NCI-H524 treated with DMSO at 0.1 percent for 48 hours (cell line): Measurements from ENCODE around the gene SMU1.
"Not testable (repeated sequence)": the region's sequence is repeated elsewhere in the genome, so short reads cannot be mapped to it uniquely, and the experiment has no call there.

Experiments used
- DNase-seq: peaks from one replicate; lab custom pipeline; 2025; lab: John Stamatoyannopoulos, UW

The SMU1 gene

DNA sequence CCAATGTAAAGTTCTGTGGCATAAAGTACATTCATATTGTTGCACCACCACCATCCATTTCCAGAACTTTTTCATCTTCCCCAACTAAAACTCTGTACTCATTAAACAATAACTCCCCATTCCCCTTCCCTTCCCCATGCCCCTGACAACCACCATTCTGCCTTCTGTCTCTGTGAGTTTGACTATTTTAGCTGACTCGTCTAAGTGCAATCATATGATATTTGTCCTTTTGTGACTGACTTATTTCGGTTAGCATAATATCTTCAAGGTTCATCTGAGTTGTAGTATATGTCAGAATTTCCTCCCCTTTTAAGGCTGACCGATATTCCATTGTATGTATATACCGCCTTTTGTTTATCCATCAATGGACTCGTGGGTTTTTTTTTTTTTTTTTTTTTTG lies 29.0 kb upstream of the SMU1 start:
- no peak for DNase-seq

- no peak for DNase-seq
Measured at GRCh38 chr9:33104401-33104800, 27.9 kb upstream of the SMU1 start.

- DNase-seq, result no peak
Measured at GRCh38 chr9:33103501-33104281, 27.2 kb upstream of the SMU1 start.

- no peak for DNase-seq
Measured at GRCh38 chr9:33102551-33103210, 26.2 kb upstream of the SMU1 start.

- DNase-seq, result no peak
Measured at GRCh38 chr9:33101104-33101951, 24.9 kb upstream of the SMU1 start.

GRCh38 chr9:33099754-33100153 lies 23.3 kb upstream of the SMU1 start:
- DNase-seq, result no peak

DNA sequence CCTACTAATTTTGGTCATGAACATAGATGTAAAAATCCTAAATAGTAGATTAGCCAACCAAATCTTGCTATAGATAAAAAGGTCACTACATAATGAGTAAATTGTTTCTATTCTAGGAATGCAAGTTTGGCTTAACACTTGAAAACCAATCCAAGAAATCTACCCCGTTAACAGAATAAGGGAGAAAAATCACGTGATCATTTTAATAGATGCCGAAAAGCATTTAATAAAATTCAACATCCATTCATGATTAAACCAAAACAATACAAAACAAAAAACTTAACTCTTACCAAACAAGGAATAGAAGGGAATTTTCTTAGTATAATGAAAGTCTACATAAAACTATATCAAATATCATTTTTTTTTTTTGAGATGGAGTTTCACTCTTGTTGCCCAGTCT lies 20.7 kb upstream of the SMU1 start:
- no peak for DNase-seq

- no peak for DNase-seq
Measured at GRCh38 chr9:33092634-33093033, 16.2 kb upstream of the SMU1 start.

DNA sequence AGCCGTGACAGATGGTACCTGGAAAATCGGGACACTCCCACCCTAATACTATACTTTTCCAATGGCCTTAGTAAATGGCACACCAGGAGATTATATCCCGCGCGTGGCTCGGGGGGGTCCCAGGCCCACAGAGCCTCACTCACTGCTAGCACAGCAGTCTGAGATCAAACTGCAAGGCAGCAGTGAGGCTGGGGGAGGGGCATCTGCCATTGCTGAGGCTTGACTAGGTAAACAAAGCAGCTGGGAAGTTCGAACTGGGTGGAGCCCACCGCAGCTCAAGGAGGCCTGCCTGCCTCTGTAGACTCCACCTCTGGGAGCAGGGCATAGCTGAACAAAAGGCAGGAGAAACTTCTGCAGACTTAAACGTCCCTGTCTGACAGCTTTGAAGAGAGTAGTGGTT lies 9.2 kb upstream of the SMU1 start:
- not testable (repeated sequence) for DNase-seq

DNA sequence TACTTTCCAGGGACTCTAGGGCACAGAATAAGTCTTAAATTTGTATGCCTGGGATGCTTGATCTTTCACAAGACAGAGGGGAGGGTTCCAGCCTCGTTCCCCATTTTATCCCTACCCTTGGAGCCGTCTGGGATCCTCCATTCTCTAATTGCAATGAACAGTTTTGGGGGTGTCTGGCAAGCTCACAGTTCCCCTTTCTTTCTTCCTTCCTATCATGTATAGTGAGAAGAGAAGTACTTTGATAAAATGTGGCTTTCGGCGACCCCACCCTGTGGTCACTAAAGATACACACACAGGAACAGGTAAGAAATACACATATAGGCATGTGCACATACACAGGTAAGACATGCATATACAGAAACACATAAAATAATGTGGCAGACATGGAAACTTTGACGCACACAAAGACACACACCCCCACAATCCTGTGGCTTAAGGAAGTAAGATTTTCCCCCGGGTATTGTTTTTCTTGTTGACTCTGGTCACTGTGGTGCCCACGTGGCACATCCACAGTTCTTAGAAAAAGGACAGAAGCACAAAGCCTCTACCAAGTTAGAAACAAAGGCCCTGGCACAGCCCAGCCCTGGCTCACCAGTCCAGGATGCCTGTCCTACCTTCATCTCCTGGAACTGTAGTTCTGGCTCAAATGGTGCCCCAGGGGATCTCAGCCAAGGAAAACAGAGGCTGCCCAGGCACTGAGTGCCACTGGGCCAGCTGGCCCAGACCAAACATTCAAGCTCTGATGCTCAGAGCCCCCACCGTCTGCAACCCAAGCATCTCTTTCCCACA lies 6.3 kb upstream of the SMU1 start:
- no peak for DNase-seq

- DNase-seq, result no peak
Measured at GRCh38 chr9:33082128-33082527, 5.7 kb upstream of the SMU1 start.

DNA sequence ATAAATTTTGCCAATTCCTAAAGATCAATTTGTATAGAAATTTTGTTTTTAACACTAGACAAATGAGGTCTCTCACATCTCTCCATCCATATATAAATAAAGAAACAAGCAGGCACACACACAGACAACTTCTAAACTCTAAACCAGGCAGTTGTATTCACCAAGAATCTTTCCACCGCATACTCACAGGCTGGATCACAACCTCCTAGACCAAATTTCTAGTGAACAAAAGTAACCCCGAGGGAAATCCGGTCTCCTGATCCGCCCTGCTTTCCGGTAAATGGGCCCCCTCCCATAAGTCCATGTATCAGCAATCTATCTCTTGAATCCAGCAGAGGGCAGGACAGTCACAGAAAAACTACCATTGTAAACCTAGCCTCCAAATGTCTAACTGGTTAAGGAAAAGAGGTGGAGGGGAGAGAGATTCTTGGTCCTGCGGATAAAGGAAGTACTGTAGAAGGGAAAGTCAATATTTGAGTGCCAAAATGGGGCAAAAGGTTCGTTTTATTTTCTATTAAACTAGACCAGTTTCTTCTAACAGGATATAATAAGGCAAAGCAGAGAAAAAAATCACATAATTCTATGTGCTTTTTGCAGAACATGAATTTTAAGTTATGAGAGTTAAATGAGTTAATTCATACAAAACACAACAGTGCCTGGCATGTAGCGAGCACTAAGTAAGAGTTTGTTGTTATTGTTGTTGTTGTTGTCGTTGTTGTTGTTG lies 4.8 kb upstream of the SMU1 start:
- DNase-seq, result peak; percentile 53

GRCh38 chr9:33080534-33080933 lies 4.1 kb upstream of the SMU1 start:
- no peak for DNase-seq

- DNase-seq, result no peak
Measured at GRCh38 chr9:33068991-33069390, 7.5 kb downstream of the SMU1 start.

DNA sequence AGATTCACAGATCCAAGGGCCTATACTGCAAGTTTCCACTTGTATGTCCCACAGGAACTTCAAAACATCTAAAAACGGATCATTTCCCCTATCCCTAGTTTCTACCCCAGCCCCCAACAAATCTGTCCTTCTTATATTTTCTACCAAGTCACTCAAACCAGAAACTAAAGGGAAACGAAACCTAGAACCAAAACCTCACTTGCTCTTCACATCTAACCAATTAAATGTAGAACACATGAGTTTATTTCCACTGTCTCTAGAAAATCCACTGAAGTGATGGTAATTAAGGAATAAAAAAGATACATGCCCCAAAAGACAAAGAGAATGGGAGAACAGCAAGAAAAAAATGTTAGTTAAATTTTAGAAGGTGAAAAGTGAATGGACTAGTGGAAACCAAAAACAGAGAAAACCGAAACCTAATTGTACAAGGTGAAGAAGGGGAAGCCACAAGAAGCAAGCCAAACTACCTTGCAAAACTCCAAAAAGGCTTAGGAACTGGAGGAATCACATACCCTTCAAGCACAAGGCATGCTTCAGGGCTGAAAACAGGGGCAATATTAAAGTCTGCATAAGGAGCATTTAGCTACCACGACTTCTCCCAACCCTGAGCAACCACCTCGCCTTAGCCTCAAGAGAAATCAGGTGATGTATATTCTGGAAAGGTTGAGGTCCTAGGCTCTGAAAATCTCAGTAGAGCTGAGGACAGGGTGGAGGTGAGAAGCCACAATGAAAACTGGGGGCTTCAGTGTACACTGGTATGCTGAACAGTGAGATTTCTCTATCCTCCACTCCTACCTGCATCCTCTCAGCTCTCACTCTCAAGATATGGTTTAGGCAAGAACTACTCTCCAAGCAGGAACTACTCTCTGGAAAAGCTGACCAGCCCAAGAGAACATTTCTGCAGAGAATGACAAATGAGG lies 11.1 kb downstream of the SMU1 start:
- no peak for DNase-seq

DNA sequence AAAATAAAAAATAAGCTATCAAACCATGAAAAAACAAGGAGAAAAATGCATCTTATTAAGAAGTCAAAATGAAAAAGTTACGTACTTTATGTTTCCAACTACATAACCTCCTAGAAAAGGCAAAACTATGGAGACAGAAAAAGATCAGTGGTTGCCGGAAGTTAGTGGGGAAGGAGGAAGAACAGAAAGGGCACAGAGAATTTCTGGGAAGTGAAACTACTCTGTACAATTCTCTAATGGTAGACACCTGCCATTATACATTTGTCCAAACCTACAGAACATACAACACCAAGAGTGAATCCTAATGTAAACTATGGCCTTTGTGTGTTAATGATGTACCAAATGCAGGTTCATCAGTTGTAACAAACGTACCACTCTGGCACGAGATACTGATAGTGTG lies 25.3 kb downstream of the SMU1 start:
- DNase-seq, result no peak

DNA sequence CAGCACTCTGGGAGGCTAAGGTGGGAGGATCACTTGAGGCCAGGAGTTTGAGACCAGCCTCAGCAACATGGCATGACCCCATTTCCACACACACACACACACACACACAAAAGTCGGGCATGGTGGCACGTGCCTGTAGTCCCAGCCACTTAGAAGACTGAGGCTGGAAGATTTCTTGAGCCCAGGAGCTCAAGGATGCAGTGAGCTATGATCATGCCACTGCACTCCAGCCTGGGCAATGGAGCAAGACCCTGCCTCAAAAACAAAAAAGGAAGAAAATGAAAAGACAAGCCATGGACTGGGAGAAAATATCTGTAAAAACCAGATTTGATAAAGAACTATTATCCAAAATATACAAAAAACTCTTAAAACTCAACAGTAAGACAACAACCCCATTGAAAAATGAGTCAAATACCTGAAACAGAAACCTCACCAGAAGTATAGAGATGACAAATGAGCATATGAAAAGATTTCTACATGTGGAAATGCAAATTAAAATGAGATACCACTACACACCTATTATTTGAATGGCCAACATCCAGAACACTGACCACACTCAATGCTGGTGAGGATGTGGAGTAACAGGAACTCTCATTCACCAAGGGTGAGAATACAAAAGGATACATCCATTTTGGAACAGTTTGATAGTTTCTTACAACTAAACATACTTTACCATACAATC lies 26.7 kb downstream of the SMU1 start:
- DNase-seq, result no peak

DNA sequence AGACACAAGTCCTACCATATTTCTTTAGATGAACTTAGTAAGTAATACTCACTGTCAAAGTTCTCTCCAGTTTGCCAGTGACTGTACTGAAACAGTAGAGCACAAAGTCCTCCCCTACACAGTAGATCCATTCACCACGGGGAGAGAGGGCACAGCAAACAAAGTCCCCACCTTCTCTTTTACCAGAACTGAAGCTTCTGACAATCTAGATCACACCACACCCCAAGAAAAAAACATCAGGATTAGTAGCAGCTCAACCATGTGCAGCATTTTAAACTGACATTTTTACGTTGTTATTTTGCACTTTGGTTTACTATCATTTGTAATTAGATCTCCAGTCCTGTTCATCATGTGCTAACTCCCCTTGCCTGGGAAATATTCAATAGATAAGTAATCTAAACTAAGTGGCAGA lies 28.4 kb downstream of the SMU1 start:
- no peak for DNase-seq

DNA sequence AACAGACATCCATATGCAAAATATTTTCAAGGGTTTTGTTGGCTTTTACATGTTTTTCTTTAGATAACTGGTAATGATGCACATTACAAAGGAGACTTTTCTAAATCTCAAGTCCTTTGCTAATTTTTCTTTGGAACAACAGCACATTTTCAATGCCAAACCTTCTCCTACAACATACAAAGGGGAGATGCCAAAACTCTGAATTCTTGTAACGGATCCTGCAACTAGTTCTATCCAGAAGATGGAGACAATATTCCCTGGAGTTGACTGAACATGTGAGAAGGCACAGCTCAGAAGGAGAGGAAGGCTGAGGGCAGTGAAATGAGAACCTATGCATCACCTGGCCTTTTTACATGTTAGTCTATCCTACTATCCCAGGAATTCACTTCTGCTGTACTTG lies 30.4 kb downstream of the SMU1 start:
- DNase-seq, result no peak
